ENCODE data around the gene CFAP46. TPM values are rescaled to one million over a fixed set of nuclear protein-coding genes. Genes with fewer than 3 reads are reported as not detected.

The CFAP46 gene
- total RNA-seq, 2 experiments from 2014 or later: not detected

DNA sequence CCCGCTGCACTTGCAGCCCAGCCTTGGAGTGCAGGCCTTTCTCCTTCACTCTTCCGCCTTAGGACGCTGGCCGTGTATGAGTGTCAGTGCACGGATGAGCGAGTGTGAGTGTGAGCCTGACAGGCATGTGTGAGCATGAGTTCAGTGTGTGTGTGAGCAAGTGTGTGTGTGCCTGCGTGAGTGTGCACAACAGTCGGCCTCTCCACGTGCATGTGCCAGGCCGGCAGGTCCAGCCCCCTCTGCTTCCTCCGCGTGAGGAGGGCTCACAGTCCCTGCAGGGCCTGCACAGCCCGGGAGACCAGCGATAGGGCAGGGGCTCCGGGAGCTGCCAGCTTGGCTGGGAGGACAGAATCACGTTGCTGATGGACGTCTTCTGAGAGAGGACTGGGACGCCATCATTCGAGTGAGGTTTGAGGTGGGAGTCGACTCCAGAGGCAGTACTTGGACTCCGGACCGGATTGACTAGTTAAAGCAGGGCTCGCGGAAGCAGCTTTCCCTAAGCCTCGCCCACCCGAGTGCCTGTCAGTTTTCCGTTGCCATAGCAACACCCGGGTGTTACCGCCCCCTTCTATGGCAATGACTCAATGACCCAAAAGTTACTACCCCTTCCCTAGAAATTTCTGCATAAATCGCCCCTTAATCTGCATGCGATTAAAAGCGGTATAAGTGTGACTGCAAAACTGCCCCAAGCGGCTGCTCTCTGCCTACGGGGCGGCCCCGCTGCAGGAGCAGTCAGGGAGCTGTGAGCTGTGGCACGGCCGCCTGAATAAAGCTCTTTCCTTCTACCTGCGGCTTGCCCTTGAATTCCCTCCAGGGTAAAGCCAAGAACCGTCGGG, 19.6 kb upstream of the CFAP46 start:
- no peak for TF ChIP-seq EZH2phosphoT487 (IDR thresholded peaks at IDR 0.05; ENCODE audit: borderline replicate concordance, low read depth, low read length)
- TF ChIP-seq, protein P1, sequence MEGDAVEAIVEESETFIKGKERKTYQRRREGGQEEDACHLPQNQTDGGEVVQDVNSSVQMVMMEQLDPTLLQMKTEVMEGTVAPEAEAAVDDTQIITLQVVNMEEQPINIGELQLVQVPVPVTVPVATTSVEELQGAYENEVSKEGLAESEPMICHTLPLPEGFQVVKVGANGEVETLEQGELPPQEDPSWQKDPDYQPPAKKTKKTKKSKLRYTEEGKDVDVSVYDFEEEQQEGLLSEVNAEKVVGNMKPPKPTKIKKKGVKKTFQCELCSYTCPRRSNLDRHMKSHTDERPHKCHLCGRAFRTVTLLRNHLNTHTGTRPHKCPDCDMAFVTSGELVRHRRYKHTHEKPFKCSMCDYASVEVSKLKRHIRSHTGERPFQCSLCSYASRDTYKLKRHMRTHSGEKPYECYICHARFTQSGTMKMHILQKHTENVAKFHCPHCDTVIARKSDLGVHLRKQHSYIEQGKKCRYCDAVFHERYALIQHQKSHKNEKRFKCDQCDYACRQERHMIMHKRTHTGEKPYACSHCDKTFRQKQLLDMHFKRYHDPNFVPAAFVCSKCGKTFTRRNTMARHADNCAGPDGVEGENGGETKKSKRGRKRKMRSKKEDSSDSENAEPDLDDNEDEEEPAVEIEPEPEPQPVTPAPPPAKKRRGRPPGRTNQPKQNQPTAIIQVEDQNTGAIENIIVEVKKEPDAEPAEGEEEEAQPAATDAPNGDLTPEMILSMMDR (conservative IDR thresholded peaks at IDR 0.05; ENCODE audit: low read length): 0 out of 2 replicates have a peak, but pooled peaks have one; percentile 16
- Histone ChIP-seq H3K4me2 (ENCODE audit: low read length) (peak overlapping the region; percentile 59), H3K9me3 (ENCODE audit: low read length) (no peaks in the 10 kb centered on the region), H4K20me1 (ENCODE audit: insufficient read depth, low read length) (no peaks in the 10 kb centered on the region), H3K79me2 (ENCODE audit: insufficient read depth, low read depth, low read length) (no peaks in the 10 kb centered on the region), H3K4me3 (ENCODE audit: low read depth, low read length, poor library complexity, severe bottlenecking) (peak overlapping the region; percentile 50), H2AFZ (ENCODE audit: low read length) (peak overlapping the region; percentile 17; the same call in 1 of the 2 replicates), H3K27ac (ENCODE audit: low read depth, low read length, poor library complexity, severe bottlenecking) (no peak overlapping the region), H3K4me1 (ENCODE audit: insufficient read depth, low read length, poor library complexity, severe bottlenecking) (peaks cover 5% of the 10 kb centered on the region), H3K36me3 (ENCODE audit: insufficient read depth, low read length) (no peaks in the 10 kb centered on the region), H3K9me2 (ENCODE audit: insufficient read depth, low read length) (no peaks in the 10 kb centered on the region)
- DNase-seq (ENCODE audit: low spot score): peak; percentile 53
- no TSS peak for BruUV-seq (replicated peaks)
- ChIA-PET POLR2A (interaction anchor here (0.6 to 1.0 kb wide), 2 partner anchors 85 to 624 kb away, joined by 3 read pairs; no protein-coding TSS in a partner anchor), CTCF (ENCODE audit: unreplicated experiment) (no interaction called here)
- intact Hi-C loops (cut with micrococcal nuclease; ENCODE audit: unreplicated experiment): no loop called here

DNA sequence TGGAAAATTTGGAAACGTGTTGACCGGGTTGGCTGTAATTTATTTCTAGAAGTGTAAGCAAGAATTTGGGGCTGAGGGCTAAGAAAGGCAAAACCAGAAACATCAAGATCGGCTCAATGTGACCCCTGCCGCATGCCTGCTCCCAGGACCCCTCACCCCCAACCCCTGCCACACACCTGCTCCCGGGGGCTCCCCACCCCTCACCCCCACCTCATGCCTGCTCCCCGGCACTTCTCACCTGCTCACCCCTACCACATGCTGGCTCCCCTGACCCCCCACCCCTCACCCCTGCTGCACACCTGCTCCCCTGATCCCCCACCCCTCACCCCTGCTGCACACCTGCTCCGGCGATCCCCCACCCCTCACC, 19.0 kb upstream of the CFAP46 start:
- BruUV-seq (replicated peaks): no TSS peak
- intact Hi-C loops (cut with micrococcal nuclease; ENCODE audit: unreplicated experiment): no loop called here
- CTCF ChIA-PET (ENCODE audit: unreplicated experiment): no interaction called here
- Histone ChIP-seq H3K9me3 (ENCODE audit: low read length) (no peaks in the 10 kb centered on the region), H3K36me3 (ENCODE audit: insufficient read depth, low read length) (no peaks in the 10 kb centered on the region), H3K27ac (ENCODE audit: low read depth, low read length, poor library complexity, severe bottlenecking) (no peak overlapping the region), H3K9me2 (ENCODE audit: insufficient read depth, low read length) (no peaks in the 10 kb centered on the region), H3K79me2 (ENCODE audit: insufficient read depth, low read depth, low read length) (no peaks in the 10 kb centered on the region), H3K4me1 (ENCODE audit: insufficient read depth, low read length, poor library complexity, severe bottlenecking) (peaks cover 5% of the 10 kb centered on the region), H2AFZ (ENCODE audit: low read length) (no peak overlapping the region), H3K4me3 (ENCODE audit: low read depth, low read length, poor library complexity, severe bottlenecking) (no peak overlapping the region), H4K20me1 (ENCODE audit: insufficient read depth, low read length) (no peaks in the 10 kb centered on the region), H3K4me2 (ENCODE audit: low read length) (no peak overlapping the region)
- DNase-seq (ENCODE audit: low spot score): no peak
- TF ChIP-seq EZH2phosphoT487 (IDR thresholded peaks at IDR 0.05; ENCODE audit: borderline replicate concordance, low read depth, low read length): no peak
- TF ChIP-seq, protein P1 (conservative IDR thresholded peaks at IDR 0.05; ENCODE audit: low read length): no peak
- POLR2A ChIA-PET: interaction anchor here (0.6 kb wide), 1 partner anchor 624 kb away, joined by 3 read pairs; no protein-coding TSS in a partner anchor
